Right lobe of liver (tissue), 4 donors: ENCODE measurements around the gene RNU6-8.

ENCODE experiments used
- CTCF ChIP-seq, 4 donors: fragments of 200-600 bp in 3 of 4; fragments of 450-650 bp in 1 of 4; IDR thresholded peaks; one replicate each; pipeline versions ENCODE4 v1.5.1 to v1.8.0; 2016 to 2022; ENCODE audit warnings: antibody characterized with exemption in 4 of 4, mild to moderate bottlenecking in 2 of 4
- POLR2A ChIP-seq: fragments of 450-650 bp; IDR thresholded peaks from one replicate; pipeline ENCODE4 v1.6.1; 2017; ENCODE audit warnings: antibody characterized with exemption, mild to moderate bottlenecking
- donor health status: DM: no; HTN: no; CAD: no.
- donor health status: DM: no; HTN: no; CAD: no.
- donor health status: DM: no; HTN: yes; CAD: no.

- TF ChIP-seq CTCF (IDR thresholded peaks at IDR 0.05) (no peak), POLR2A (no peak)
Observed at GRCh38 chr14:32225378-32225920, 22.4 kb upstream of the RNU6-8 start.
